Forelimb muscle (tissue), 1 donor: ENCODE results near the gene MRPL36. TPM values are rescaled to one million over a fixed set of nuclear protein-coding genes. Genes with fewer than 3 reads are reported as not detected.
A peak's percentile ranks its signal among the peaks of the same experiment; 100 is the strongest.

Experiments used
- DNase-seq: peaks from one replicate; pipeline ENCODE4 v3.0.0-alpha.2; 2013; ENCODE audit warnings: low read depth
- polyA plus RNA-seq: library from polyadenylated mRNA; unstranded; fragments of 120-200 nt; gene quantifications from one replicate; pipeline ENCODE4 v1.2.1, GENCODE V29; 2013; ENCODE audit not compliant: insufficient read length

Gene MRPL36
- polyA plus RNA-seq, 1 donor, result 30.9 TPM

GRCh38 chr5:1764606-1764960, 35.1 kb downstream of the MRPL36 start:
- DNase-seq, result no peak

- DNase-seq, result no peak
These were observed 35.6 kb downstream of the MRPL36 start for GRCh38 chr5:1763960-1764605.

DNA sequence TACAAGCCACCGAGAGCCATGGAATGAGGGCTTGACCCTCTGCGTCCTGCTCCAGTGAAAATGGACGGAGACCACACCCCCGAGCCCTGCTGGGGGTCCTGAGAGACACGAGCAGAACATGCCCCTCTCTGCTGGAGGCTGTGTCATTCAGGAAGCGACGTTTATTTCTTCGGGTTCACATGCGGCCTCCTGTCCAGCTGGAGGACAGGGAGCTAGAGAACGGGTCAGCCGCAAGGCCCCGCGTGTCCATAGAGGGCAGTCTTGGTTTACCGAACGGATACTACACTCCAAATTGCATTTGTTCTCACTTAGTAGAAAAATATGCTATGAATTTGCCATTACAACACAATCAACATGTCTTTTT, 36.1 kb downstream of the MRPL36 start:
- DNase-seq, result peak; percentile 5

GRCh38 chr5:1762883-1763547, 36.6 kb downstream of the MRPL36 start:
- DNase-seq, result no peak

DNA sequence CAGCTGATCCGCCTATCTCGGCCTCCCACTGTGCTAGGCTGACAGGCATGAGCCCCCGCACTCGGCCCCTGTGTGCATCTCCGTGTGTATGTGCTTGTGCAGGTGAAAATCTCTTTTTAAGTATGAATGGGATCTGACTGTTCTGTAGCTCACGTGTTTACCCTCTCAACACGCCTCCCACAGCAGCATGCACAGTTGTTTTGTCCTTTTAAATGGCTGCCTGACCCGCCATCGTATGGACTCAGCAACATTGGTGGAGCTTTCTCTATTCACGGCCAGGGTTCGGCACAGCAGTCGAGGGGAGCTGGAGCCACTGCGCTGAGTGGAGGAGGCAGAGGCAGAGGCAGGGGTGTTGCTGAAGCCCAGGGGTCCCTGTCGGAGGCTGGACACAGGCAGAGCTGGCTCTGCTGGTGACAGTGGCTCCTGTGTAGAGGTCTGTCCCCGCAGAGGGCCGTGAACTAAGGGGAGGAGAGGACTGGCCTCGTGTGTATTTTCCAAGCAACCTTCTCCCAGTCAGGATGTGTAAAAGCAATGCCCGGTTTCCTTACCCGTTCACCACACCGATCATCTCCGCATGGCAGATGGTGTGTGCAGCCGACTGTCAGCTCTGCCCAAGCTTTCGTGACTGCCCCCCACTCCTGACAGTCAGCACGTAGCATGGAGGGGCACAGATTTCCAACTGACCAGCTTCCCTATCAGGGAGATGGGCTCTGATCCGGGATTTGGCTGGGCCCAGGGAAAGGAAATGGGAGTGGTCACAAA, 37.3 kb downstream of the MRPL36 start:
- no peak for DNase-seq

GRCh38 chr5:1761453-1761755, 38.2 kb downstream of the MRPL36 start:
- DNase-seq, result no peak

GRCh38 chr5:1760656-1761452, 38.8 kb downstream of the MRPL36 start:
- DNase-seq, result no peak

DNA sequence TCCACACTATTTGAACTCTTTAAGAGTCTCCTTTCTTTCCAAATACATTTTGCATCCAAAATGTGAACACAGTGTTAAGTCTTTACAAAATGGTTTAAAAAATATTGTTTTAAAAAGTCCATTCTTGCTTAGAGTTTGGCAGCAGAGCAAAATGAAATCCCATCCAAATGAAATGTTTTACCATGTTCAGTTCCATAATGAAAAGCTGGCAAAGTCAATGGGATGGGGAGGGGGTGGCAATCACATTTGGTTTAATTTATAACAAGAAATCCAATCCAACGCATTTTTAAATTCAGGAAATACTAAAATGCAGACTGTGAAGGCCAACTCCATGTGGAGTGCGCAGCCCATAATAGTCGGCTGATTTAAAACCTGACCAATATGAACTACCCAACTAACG, 39.4 kb downstream of the MRPL36 start:
- DNase-seq, result no peak

GRCh38 chr5:1759378-1759970, 40.2 kb downstream of the MRPL36 start:
- DNase-seq, result no peak

DNA sequence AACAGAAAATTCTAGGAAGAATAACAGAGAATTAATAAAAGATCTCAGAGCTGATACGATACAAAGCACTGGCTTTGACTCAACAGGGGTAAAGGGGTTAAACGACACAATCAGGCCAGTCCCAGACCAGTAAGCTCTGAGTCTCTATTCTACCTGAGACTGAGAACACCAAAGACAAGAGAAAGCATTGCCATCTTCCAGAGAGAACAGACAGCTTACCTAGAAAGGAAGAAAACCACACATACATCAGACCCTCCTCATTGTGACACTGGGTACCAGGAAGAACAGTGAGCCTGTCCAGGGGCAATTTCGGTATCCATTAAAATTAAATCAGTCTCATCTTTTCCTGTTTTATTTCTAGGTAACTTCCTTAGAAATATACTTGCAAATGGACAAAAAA, 41.1 kb downstream of the MRPL36 start:
- DNase-seq, result no peak

- DNase-seq, result no peak
These were observed 42.1 kb downstream of the MRPL36 start for GRCh38 chr5:1757511-1757910.

GRCh38 chr5:1756481-1756880, 43.2 kb downstream of the MRPL36 start:
- no peak for DNase-seq

DNA sequence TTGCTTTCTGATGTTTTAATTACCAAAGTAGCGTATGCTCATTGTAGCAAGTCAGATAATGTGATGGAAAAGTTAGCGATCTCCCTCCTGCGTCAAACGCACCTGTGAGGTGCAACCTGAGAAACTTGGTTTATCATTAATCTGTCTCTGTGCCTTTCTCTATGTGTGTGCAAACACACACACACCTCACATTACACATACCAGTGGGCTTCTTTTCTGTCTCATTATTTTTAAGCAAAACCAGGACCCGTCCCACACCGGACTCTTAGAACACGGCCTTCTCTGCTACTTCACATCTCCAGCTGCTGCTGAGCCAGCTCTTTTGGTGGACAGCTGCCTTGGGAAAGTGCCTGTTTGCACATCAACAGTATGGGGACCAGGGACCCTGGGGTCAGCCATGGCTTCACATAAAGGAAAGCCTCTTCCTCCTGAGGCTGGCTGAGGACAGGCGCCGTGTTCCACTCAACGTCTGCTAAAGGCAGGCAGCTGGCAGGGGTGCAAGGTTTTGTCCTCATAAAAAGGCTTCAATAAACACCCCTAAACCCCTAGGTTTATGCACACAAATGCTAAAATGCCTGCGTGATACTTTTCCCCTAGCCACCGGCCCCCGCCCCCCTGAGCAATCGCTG, 44.2 kb downstream of the MRPL36 start:
- no peak for DNase-seq

- no peak for DNase-seq
These were observed 45.0 kb downstream of the MRPL36 start for GRCh38 chr5:1754531-1755220.

DNA sequence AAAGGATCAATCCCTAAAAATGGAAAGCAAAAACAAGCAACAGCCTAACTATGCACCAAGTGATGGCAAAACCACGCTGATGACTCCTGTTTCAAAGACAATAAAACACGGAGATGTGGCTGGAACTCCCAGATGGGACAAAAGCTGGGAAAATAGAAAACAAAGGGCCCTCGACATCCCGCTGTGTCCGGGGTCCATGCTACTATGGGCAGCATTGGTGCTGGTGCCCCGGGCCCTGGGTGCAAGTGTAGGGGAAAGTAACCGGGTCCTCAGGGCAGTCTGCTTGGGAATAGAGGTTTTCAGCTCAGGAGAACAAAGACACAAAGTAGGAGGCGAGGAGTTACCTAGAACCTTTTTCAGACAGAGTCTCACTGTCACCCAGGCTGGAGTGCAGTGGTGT, 46.1 kb downstream of the MRPL36 start:
- no peak for DNase-seq

DNA sequence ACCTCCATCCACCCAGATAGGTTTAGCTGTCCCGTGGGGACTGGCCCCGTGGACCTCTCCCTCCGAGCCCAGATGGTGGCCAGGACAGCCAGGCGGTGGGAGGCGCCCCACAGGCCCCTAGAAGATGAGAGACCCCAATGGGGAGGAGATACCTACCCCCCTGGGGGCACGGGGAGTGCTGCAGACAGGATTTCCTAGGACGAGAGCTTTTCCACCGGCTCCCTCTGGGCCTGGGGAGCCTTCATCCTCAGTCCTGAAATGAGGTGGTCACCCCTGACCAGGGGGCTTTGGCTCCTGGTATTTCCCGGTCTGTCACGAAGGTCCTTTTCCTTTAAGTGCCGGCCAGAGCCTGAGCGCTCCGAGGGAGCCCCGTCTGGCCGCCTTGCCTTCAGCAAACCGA, 46.8 kb downstream of the MRPL36 start:
- DNase-seq, result no peak

GRCh38 chr5:1751864-1752822, 47.5 kb downstream of the MRPL36 start:
- DNase-seq, result no peak

DNA sequence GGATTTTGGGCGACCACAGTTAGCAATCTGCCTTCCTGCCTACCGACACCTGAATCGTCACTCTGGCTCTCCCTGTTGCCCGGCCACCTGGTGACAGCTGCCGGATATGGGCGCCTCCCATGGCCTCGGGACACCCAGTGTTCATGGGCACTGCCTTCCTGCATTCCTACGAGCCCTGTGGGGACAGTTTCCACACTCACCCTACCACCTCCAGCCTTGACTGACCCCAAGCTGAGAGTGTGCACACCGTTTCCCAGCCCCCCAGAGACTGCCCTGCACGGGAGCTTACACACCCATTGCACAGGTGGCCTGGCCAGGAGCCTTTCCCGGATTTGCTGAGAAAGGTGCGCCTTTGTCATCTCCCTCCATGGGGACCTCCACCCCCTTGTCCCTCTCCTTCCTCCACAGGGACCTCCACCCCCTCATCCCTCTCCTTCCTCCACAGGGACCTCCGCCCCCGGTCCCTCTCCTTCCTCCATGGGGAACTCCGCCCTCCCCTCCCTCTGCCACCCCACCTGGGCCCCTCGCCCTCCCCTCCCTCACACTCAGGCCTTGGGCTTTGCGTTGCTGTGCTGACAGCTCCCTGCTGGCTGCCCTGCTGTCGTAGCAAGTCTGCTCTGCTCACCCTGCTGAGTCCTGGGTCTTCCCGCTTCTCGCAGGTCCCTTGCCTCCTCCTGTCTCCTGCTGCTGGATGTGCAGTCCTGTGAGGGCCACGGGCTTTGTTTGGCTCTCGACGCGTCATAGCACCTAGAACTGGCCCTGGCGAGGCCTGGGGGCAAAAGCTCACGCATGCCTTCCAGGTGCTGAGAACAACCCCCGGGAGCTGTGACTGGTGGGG, 48.4 kb downstream of the MRPL36 start:
- DNase-seq, result no peak

- DNase-seq, result no peak
These were observed 49.2 kb downstream of the MRPL36 start for GRCh38 chr5:1750469-1750868.
